WTC11 (cell line): ENCODE results near the gene AGTRAP.
A peak's percentile ranks its signal among the peaks of the same experiment; 100 is the strongest.

Experiments used
- CREB1 ChIP-seq: sonication (generic); formaldehyde crosslinking; IDR thresholded peaks from 2 replicates; pipeline ENCODE4 v1.8.0; 2023; ENCODE audit warnings: mild to moderate bottlenecking, missing genetic modification reagents
- CTCF ChIP-seq: fragments of 200-600 bp; IDR thresholded peaks from 2 replicates; pipeline ENCODE4 v1.8.0; 2022; ENCODE audit warnings: antibody characterized with exemption
- ESRRA ChIP-seq: sonication (generic); formaldehyde crosslinking; IDR thresholded peaks from 2 replicates; pipeline ENCODE4 v1.8.1; 2022; ENCODE audit warnings: mild to moderate bottlenecking, missing genetic modification reagents, borderline replicate concordance
- RELA ChIP-seq: sonication (generic); formaldehyde crosslinking; IDR thresholded peaks from 2 replicates; pipeline ENCODE4 v1.8.1; 2022; ENCODE audit warnings: missing genetic modification reagents, mild to moderate bottlenecking, borderline replicate concordance
- TCF7 ChIP-seq: sonication (generic); formaldehyde crosslinking; IDR thresholded peaks from 2 replicates; pipeline ENCODE4 v1.8.0; 2022; ENCODE audit warnings: mild to moderate bottlenecking, low read depth, missing genetic modification reagents, moderate library complexity

DNA sequence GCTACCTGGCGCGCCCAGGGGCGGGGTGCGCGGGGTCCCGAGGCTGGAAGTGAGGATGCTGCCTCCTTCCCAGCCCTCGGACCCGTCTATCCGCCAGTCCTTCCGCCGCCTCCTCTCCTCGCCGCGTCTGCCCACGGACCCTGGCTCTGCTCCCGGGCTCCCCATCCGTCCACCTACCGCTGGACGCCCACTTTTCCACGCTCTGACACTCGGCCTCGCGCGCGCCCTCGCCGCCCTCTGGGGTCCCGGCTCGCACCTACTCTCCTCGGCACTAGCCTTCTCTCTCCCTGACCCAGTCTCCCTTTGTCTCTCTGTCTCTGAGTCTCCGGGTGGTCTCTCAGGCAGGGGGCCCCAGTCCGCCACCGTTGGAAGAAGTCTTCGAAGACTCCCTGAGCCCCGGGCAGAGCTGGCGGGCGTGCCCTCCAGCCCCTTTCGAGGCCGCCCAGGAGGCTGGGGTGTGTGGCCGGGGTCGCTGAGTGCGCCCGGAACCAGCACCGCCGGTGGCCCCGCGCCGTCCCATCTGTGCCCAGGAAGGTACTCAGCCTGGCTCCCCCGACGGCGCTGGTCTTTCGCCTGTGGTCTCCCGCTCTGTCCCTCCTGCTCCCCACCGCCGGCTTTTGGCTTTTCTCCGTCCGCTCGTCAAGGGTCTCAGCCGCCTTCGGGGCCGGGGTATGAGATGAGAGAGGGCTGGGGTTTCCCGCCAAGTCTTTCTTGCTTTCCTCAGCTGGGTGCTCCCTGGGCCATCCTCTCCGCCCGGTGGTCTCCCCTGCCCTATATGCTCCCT, 43.8 kb upstream of the AGTRAP start:
- TF ChIP-seq RELA (CRISPR knock-in tag) (no peak), CTCF (no peak), ESRRA (CRISPR knock-in tag) (no peak), TCF7 (CRISPR knock-in tag) (no peak), CREB1 (CRISPR knock-in tag) (0 out of 2 replicates have a peak, but pooled peaks have one; percentile 48)
